HepG2 (cell line): ENCODE data around the gene ESYT3.

Experiments used
- NR3C1 ChIP-seq: sonication (generic); formaldehyde crosslinking; IDR thresholded peaks from 2 replicates; pipeline ENCODE4 v1.4.0; 2020; ENCODE audit warnings: missing genetic modification reagents
- RAD21 ChIP-seq: fragments of 450-650 bp; formaldehyde crosslinking; IDR thresholded peaks from 2 replicates; pipeline ENCODE4 v1.5.0; 2020; ENCODE audit warnings: mild to moderate bottlenecking
- ZNF101 ChIP-seq: sonication (generic); formaldehyde crosslinking; IDR thresholded peaks from 2 replicates; pipeline ENCODE4 v1.4.0; 2020; ENCODE audit warnings: mild to moderate bottlenecking, low read depth, missing genetic modification reagents, borderline replicate concordance
- ZNF589 ChIP-seq: sonication (generic); formaldehyde crosslinking; conservative IDR thresholded peaks from 2 replicates; pipeline ENCODE4 v1.8.0; 2022; ENCODE audit warnings: mild to moderate bottlenecking, moderate library complexity, missing genetic modification reagents

GRCh38 chr3:138435840-138436239 is 1.4 kb downstream of the ESYT3 start:
- no peak for TF ChIP-seq ZNF589
- no peak for TF ChIP-seq ZNF101 (CRISPR knock-in tag)
- no peak for TF ChIP-seq RAD21 (CRISPR knock-in tag)
- TF ChIP-seq NR3C1 (CRISPR knock-in tag): no peak
